Peyer's patch (tissue), 4 donors: ENCODE data around the gene AADAT. TPM values are rescaled to one million over a fixed set of nuclear protein-coding genes. Genes with fewer than 3 reads are reported as not detected.
A peak's percentile ranks its signal among the peaks of the same experiment; 100 is the strongest.
"Not testable (repeated sequence)": the region's sequence is repeated elsewhere in the genome, so short reads cannot be mapped to it uniquely, and the experiment has no call there.

Experiments used
- DNase-seq, 3 donors: peaks; one replicate each; pipeline ENCODE4 v3.0.0-alpha.2; 2017 to 2019
- H3K27ac ChIP-seq, 4 donors: fragments of 200-600 bp; sonication (generic); one replicate each; pipeline ENCODE4 v1.5.1; 2016 to 2019
- H3K27me3 ChIP-seq, 2 donors: fragments of 200-600 bp; sonication (generic); one replicate each; pipeline ENCODE4 v1.5.1; 2019
- H3K36me3 ChIP-seq, 3 donors: fragments of 200-600 bp; sonication (generic); one replicate each; pipeline ENCODE4 v1.5.1; 2016 to 2019
- H3K4me1 ChIP-seq, 4 donors: fragments of 200-600 bp; sonication (generic); one replicate each; pipeline ENCODE4 v1.5.1; 2016 to 2019
- H3K4me3 ChIP-seq, 4 donors: fragments of 200-600 bp; sonication (generic); 1 replicate in 3 of 4; 2 replicates in 1 of 4; pipeline ENCODE4 v1.5.1; 2016 to 2019; ENCODE audit warnings: mild to moderate bottlenecking in 1 of 4
- H3K9me3 ChIP-seq, 4 donors: fragments of 200-600 bp; sonication (generic); one replicate each; pipeline ENCODE4 v1.5.1; 2016 to 2019; ENCODE audit warnings: mild to moderate bottlenecking in 1 of 4
- POLR2A ChIP-seq, 2 donors: fragments of 450-650 bp; IDR thresholded peaks; one replicate each; pipeline ENCODE4 v1.5.1; 2017; ENCODE audit warnings: antibody characterized with exemption in 2 of 2, mild to moderate bottlenecking in 2 of 2, moderate library complexity in 2 of 2
- total RNA-seq, 4 donors: library from RNA; depleted of rRNA; stranded (reverse); fragments of >200 nt; gene quantifications; one replicate each; pipeline ENCODE4 v1.1.0, GENCODE V29; 2016
- TF ChIP-seq, protein P1 (sequence below), 6 experiments: fragments of 450-650 bp in 4 of 6; fragments of 200-600 bp in 2 of 6; sonication (generic) in 1 of 6; IDR thresholded peaks; one replicate each; pipeline ENCODE4 v1.5.1; 2017 to 2019; ENCODE audit warnings: antibody characterized with exemption in 6 of 6, mild to moderate bottlenecking in 3 of 6, moderate library complexity in 1 of 6

The AADAT gene
- total RNA-seq, 4 donors from 2014 or later = 4.6 to 10.7 (median 5.1) TPM

- Histone ChIP-seq H3K27me3 (no peaks in the 10 kb centered on the region), H3K4me1 (no peaks in the 10 kb centered on the region), H3K27ac (no peak overlapping the region), H3K4me3 (no peak overlapping the region), H3K9me3 (no peaks in the 10 kb centered on the region), H3K36me3 (no peaks in the 10 kb centered on the region)
- DNase-seq = no peak
- TF ChIP-seq, protein P1, sequence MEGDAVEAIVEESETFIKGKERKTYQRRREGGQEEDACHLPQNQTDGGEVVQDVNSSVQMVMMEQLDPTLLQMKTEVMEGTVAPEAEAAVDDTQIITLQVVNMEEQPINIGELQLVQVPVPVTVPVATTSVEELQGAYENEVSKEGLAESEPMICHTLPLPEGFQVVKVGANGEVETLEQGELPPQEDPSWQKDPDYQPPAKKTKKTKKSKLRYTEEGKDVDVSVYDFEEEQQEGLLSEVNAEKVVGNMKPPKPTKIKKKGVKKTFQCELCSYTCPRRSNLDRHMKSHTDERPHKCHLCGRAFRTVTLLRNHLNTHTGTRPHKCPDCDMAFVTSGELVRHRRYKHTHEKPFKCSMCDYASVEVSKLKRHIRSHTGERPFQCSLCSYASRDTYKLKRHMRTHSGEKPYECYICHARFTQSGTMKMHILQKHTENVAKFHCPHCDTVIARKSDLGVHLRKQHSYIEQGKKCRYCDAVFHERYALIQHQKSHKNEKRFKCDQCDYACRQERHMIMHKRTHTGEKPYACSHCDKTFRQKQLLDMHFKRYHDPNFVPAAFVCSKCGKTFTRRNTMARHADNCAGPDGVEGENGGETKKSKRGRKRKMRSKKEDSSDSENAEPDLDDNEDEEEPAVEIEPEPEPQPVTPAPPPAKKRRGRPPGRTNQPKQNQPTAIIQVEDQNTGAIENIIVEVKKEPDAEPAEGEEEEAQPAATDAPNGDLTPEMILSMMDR (IDR thresholded peaks at IDR 0.05) = no peak
- TF ChIP-seq POLR2A (IDR thresholded peaks at IDR 0.05) = no peak
Observed at GRCh38 chr4:170049766-170050165, 40.0 kb downstream of the AADAT start.

- DNase-seq = peak in 2 of 3 donors; percentile 35 to 79
- Histone ChIP-seq H3K4me3 (no peak overlapping the region), H3K27me3 (no peaks in the 10 kb centered on the region), H3K9me3 (no peaks in the 10 kb centered on the region), H3K27ac (no peak overlapping the region), H3K4me1 (no peaks in the 10 kb centered on the region), H3K36me3 (no peaks in the 10 kb centered on the region)
- no peak for TF ChIP-seq POLR2A (IDR thresholded peaks at IDR 0.05)
- TF ChIP-seq, protein P1 (IDR thresholded peaks at IDR 0.05) = peak; percentile 51 to 89 (median 80)
Observed at GRCh38 chr4:170047771-170048354, 41.9 kb downstream of the AADAT start.

DNA sequence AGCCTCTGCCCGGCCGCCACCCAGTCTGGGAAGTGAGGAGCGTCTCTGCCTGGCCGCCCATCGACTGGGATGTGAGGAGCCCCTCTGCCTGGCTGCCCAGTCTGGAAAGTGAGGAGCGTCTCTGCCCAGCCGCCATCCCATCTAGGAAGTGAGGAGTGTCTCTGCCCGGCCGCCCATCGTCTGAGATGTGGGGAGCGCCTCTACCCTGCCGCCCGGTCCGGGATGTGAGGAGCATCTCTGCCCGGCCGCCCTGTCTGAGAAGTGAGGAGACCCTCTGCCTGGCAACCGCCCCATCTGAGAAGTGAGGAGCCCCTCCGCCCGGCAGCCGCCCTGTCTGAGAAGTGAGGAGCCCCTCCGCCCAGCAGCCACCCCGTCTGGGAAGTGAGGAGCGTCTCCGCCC lies 43.6 kb downstream of the AADAT start:
- not testable (repeated sequence) for H3K4me1 ChIP-seq, H3K36me3 ChIP-seq, H3K27me3 ChIP-seq, H3K27ac ChIP-seq, H3K9me3 ChIP-seq, H3K4me3 ChIP-seq, DNase-seq

GRCh38 chr4:170040031-170040680 lies 49.6 kb downstream of the AADAT start:
- TF ChIP-seq, protein P1 (IDR thresholded peaks at IDR 0.05) = no peak
- no peak for TF ChIP-seq POLR2A (IDR thresholded peaks at IDR 0.05)

DNA sequence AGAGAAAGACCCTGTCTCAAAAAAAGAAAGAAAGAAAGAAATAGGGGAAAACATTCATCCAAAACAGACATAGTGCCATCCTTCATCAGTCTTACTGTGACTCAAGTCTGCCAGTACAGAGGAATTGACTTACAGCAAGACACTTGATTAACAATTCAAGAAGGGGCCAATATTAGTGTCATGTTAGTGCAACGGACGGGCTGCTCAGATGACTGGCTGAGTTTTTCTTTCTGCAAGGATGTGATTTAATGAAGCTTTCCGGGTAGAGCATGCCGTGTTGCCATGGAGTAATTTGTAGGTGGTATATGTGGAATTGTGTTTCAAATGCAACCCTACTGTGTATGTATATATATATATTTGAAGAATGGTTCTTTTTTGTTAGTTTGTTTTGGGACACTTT lies 51.0 kb downstream of the AADAT start:
- TF ChIP-seq, protein P1 (IDR thresholded peaks at IDR 0.05) = no peak
- H3K27ac ChIP-seq = no peak overlapping the region
- no peak for DNase-seq
- H3K9me3 ChIP-seq = no peaks in the 10 kb centered on the region
- H3K4me1 ChIP-seq = no peaks in the 10 kb centered on the region
- no peaks in the 10 kb centered on the region for H3K27me3 ChIP-seq
- H3K4me3 ChIP-seq = no peak overlapping the region
- H3K36me3 ChIP-seq = no peaks in the 10 kb centered on the region

More at GRCh38 chr4:170040031-170040680, 49.6 kb downstream of the AADAT start:
- H3K4me3 ChIP-seq = no peak overlapping the region
- no peaks in the 10 kb centered on the region for H3K4me1 ChIP-seq
- no peaks in the 10 kb centered on the region for H3K9me3 ChIP-seq
- no peaks in the 10 kb centered on the region for H3K36me3 ChIP-seq
- no peak for DNase-seq
- H3K27me3 ChIP-seq = no peaks in the 10 kb centered on the region
- no peak overlapping the region for H3K27ac ChIP-seq

- H3K4me3 ChIP-seq = no peak overlapping the region
- TF ChIP-seq, protein P1 (IDR thresholded peaks at IDR 0.05) = no peak
- no peak for TF ChIP-seq POLR2A (IDR thresholded peaks at IDR 0.05)
- no peak overlapping the region for H3K27ac ChIP-seq
- no peaks in the 10 kb centered on the region for H3K4me1 ChIP-seq
- no peak for DNase-seq
- H3K27me3 ChIP-seq = no peaks in the 10 kb centered on the region
- no peaks in the 10 kb centered on the region for H3K36me3 ChIP-seq
- no peaks in the 10 kb centered on the region for H3K9me3 ChIP-seq
Observed at GRCh38 chr4:170038232-170038631, 51.5 kb downstream of the AADAT start.
